ENCODE data around the gene RNF141.

Gene RNF141

DNA sequence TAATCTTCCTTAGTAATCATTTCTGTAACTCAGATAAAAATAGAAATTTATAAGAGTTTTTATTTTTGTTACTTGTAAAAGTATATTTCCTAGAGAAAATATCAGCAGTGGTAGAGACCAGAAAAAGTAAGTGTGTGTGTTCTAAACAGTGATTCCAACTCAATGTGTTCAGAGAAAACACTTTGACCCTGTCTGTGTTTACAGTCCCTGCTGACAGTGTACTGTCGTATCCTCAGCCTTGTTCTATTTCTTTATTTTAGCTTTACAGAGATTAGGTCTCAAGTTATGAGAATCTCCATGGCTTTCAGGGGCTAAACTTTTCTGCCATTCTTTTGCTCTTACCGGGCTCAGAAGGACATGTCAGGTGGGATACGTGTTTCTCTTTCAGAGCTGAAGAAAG is 17.3 kb upstream of the RNF141 start:
- no peak for DNase-seq

DNA sequence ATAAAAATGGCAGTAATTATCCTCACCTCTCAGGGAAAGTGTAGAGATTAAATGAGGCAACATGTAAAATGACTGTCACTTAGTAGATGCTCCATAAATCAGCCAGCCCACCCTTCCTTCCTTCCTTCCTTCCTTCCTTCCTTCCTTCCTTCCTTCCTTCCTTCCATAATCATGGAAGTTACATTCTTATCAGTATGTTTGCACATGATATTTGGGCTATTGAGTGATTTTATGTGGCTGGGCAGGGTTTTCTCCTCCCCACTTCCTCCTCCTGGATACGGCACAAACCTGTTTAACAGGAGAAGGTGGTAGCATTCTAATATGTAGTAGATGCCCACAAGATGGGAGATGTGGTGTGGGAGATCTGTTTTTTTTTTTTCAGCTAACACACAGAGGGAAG is 15.6 kb upstream of the RNF141 start:
- DNase-seq: no peak

DNA sequence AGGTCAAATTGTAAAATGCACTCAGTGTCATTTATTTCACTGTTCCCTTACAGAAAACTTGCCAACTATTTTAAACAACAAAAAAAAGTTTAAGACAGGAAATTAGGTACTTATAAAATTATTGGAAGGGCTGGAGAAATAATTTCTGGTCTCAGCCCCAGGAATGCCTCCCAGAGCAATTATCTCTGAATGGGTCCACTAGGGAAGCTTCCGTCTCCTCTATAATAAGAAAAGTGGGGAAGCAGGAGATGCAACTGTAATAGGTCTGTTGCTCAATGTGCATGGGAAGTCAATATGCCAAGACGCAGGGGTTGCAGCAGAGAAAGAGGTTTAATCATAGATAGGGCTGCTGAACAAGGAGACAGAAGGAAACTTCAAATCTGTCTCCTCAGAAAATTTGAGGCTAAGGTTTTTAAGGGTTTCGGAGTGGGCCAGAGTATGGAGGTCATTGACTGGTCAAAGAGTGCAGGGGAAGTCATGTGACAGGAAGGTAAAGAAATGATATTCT is 10.9 kb upstream of the RNF141 start:
- DNase-seq: no peak

DNA sequence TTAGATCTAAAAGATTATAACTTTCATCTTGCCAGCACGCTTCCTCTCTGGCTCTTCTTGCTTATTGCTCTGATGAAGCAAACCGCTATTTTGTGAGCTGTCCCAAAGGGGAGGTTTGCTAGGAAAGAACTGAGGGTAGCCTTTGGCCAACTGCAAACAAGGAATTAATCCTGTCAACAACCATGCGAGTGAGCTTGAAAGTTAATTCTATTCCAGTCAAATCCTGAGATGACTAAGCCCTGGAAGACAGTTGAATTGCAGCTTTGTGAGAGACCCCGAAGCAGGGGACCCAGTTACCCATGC is 10.3 kb upstream of the RNF141 start:
- DNase-seq: no peak

DNA sequence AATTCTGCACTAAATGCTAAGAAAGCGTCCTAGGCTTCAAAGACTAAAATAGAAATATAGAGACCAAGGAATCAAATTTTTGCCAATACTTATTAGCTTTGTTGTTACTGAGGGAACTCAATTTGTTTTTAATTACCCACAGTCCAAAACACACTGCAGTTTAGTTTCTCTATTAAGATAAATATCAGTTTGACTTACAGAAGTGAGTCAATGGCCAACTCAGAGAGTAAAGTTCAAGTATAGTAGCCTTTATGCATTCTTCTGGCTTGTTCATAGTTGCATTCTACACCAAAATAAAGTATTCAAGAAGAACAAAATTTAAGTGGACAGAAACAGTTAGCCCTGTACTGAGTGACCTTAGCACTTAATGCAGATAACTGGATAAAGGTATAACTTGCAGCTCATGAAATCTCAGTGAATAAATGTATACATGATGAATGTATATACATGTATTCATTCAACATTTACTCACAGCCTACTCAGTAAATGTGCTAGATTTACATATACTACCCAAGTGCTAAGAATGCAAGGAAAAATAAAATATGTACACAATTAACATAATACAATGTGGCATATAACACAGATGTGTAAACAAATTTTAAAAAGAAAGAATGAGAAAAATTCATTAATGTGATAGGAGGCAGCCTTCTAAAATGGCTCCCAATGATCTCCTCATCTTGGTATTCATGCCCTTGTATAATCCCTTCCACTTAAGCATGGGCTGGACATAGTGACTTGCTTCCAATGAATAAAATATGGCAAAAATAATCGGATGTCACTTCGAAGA is 9.7 kb upstream of the RNF141 start:
- DNase-seq: no peak

DNA sequence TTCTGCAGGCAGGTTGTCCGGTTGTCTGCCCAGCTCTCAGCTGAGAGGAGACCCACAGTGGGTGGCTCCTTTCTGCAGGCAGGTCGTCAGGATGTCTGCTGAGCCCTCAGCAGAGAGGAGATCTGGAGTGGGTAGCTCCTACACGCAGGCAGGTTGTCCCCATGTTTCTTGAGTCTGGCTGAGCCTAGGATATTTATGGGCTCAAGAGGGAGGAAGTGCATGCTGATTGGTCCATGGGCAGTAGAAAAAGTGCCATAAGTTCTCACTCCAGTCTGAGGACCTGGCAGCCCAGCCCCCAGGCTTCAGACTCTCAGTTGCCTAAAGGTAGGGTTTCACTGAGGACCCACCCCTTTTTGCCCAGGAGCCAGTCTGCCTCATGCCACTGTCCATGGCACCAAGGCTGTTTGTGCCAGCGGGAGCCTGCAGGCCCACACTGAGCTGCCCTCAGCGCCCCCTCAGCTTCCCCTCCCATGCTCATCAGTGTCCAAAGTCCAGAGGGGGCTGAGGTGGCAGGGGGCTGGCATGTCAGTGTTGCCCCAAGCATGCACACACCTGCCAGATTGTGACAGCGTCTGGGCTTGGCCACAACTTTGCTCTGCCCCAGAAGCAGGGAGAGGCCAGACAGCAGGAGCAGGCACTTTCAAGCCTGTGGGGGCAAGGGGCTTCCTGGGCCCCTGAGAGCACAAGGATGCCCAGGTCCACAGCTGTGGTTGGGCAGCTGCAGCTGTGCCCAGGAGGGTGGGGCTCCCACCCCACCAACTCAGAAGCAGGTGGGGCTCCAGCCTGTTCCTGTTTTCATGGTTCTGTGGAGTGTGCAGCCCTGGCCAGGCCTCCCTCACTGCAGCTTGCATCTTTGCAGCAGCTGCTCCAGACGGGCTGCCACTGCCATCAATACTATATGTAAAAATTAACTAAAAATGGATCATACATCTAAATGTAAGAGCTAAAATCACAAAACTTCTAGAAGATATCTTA is 3.8 kb upstream of the RNF141 start:
- DNase-seq: no peak

DNA sequence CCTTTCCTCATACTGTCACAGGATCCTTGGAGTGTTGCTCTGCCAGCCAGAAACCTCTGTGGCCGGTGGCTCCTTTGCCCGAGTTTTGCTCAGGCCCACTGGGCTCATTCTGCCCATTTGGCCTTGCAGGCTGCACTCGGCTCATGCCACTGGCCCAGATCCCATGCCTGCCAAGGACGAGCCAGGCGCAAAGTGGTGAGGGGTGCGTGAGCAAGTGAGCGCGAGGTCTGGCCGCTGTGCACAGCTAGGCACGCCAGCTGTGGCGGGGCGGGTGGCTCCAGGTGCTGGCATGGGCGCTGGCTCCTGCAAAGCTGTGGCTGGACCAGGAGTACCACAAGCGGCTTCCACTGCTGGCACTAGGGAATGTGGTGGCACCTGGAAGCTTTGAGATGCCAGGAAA is 2.8 kb upstream of the RNF141 start:
- DNase-seq: no peak

DNA sequence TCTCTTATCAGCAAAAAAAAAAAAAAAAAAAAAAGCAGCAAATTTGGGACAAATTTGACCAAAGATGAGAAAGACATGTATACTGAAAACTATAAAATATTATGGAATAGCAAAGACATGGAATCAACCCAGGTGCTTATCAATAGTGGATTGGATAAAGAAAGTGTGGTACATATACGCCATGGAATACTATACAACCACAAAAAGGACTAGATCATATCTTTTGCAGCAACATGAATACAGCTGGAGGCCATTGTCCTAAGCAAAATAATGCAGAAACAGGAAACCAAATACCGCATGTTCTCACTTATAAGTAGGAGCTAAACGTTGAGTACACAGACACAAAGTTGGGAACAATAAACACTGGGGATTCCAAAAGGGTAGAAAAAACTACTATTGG is 1.8 kb upstream of the RNF141 start:
- no peak for DNase-seq

DNA sequence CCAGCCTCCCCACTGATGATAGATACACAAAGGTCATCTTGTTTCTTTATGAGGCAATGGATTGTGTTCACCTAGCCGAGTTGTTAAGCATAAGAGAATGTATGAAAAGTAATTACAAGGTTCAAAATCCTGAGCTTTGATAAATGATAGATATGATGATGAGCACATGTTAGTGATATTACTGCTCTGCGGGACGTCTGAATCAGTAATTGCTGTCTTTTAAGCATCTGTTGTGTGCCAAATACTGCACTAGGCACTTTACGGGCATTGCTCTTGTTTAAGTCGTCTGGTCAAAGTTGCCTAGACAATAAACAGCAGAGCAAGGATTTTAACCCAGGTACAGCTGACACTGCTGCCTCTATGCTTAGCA is 559 bp upstream of the RNF141 start:
- DNase-seq: peak; percentile 48

DNA sequence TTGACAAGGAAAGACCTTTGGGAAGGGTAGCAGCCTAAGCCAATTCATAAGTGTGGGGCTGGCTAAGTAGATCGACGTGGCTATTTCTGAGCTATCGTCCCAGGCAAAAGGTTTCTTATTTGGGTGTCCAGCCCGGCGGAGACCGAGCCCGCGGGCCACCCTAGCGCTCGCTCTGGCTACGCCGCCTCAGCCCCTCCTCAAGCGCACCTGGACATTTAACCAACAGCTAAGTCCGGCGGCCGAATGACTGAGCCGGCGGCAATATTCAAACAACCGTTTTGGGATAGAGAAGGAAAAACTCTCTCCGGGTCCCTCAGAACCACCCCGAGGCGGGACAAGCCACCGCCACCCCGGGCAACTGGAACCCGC is 457 bp downstream of the RNF141 start:
- DNase-seq: peak; percentile 40

DNA sequence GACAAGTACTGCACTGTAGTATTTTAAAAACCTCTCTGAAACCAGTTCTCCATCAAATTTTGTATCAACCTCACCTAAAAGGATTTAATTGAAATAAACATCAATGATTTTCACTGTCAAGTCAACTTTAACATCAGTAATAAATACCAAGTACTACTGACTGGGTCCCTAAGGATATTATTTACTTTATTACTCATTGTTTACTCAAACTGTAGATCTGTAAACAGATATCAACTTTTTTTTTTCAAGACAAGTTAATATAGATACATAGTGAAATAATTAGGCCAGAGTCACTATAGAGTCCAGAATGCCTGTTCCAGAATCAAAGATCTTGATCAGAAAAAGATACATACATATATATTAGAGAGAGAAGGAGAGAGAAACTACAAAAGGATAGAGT is 1.6 kb downstream of the RNF141 start:
- no peak for DNase-seq

DNA sequence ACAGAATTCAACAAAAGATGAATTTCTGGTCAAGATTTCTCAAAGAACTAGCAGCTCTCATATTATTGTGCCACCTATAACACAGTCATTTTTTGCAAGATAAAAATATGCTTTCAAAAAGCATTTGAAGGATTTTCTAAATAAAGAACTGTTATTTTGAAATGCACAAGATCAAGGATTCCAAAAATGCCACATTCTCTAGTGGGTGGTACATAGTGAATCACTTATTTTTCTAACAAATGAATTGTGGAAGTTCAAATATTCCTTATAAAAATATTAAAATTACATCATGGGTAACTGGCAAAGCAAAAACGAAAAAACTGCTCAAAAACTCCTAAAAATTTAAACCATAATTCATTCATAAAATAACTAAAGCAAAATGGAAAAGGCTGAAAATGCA is 2.1 kb downstream of the RNF141 start:
- no peak for DNase-seq

DNA sequence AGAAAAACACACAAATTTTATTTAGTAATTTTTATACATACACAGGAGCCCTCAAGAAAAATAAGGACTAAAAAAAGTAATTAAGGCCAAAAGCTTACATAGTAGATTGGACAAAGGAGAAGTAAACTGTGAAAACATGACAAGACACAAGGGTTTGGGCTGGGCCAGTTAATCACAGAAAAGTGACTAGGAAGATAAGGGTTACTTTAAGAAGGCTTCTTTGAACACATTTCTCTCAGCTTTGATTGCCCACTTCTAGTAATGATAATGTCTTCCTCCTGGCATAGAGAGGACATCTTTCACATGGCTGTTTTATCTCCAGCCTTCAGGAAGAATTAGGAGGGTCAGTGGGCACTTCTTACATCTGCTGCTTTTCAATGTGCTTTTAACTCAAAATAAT is 3.4 kb downstream of the RNF141 start:
- no peak for DNase-seq

DNA sequence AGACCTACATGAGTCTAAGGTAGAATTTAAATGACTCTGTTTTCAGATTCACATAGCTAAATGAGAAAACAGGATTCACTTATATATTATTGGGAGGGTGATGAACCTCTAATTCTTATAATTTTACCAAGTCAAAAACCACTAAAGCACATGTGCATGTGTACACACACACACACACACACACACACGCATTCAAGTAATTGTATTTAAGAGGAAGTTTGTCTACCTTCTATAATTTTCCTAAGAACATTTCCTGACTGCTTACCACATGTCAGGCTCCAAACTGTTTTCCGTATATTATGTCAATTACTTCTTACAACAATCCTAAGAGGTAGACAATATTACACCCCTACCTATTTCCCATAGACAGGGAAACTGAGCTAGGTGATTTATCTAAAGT is 6.7 kb downstream of the RNF141 start:
- DNase-seq: no peak

DNA sequence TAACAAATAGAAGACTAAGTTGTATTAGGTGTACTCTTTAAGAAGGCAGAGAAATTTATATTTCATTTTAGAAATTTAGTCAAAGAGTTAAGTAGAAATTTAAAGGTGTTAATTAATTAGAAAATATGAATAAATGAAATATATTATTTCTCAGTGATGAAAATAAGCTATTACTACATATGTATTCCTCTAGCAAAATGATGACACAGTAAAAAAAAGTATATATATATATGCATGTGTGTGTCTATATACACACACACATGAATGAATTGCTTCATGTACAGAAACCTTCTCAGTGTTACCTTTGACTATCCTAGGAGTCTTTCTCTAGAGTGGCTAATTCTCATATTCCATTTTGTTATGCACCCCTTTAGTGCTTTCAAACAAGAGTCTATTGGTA is 7.7 kb downstream of the RNF141 start:
- DNase-seq: no peak

DNA sequence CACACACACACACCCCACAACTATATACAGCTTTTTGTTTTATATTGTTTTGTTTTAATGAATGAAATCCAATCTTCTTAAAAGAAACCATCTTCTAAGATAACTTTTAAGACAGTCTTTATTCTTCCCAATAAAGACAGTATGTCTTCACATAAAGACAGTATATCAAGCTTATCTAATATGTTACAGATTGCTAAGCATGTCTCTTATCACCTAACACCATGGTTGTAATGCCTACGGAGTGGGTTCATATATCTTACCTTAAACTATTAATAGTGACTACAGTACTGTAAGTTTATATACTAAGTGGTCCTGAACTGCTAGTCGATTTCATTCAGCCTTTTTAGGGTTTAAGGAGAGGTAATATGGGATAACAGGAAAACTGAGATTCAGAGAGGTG is 8.5 kb downstream of the RNF141 start:
- no peak for DNase-seq

DNA sequence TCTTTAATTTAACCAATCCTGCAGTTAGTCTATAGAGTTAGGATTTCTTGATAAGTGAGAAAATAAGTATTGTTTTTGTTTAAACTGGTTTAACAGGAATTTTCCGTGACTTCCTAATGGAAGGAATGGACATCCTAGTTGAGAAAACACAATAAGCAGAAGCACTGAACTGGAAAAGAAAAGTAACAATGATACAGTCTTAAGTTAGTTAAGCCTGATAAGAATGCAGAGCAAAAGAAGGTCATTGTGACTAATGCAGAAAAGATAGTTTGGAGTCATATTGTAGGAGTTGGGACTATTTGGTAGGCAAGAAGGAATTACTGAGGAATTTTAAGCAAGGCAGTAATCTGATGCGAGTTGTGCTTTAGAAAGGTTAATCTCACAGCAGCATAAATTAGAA is 11.7 kb downstream of the RNF141 start:
- no peak for DNase-seq

DNA sequence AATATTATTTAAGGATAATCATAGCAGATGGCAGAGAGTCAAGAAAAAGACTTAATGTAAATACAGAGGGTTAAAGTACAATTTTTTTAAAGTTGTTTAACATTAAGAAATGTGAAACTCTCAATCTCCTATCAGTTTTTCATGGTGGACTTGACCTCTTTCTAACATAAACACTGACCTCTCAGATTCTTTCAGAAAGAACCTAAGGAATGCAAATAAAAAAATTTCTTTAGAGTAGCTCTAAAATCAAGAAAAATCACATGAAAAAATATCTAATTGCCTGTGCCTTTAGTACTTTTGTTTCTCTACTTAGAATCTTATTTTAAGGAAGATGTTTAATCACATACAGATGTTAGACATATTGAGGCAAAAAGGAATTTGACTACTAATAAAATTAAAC is 12.9 kb downstream of the RNF141 start:
- no peak for DNase-seq

DNA sequence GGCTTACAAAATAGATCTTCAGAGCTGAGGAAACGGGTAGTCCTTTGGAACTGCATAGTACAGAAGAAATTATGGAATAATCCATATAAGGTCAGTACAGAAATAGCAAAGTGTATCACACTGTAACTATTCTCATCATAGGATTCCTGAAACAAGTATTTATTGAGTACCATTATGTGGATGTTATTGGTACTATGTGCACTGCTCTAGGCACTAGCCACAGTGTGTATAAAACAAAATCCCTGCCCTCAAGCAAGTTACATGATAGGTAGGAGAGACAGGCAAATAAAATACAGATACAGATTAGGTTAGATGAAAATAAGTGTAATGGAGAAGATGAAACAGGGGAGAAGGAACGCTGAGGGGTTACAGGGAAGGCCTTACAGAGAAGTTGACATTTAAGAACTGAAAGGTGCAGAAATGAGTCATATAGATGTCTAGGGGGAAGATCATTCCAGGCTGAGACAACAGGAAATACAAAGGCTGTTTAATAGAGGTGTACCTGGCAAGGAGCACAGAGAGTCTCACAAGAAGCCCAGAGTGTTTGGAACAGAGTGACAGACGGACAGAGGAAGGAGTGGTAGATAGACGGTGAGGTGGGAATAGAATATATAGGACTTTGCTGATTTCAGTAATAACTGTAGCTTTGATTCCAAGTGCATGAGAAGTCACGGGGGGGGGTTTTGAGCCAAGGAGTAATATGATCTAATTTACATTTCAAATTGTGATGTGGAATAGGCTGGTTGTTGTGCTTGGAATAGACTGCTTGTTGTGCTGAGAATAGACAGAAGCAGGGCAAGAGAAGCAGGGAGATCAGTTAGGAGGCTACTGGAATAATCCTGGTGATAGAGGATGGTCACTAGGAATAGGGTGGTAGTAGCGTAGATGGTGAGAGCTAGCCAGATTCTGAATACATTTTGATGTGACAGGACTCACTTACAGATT is 13.7 kb downstream of the RNF141 start:
- DNase-seq: no peak

DNA sequence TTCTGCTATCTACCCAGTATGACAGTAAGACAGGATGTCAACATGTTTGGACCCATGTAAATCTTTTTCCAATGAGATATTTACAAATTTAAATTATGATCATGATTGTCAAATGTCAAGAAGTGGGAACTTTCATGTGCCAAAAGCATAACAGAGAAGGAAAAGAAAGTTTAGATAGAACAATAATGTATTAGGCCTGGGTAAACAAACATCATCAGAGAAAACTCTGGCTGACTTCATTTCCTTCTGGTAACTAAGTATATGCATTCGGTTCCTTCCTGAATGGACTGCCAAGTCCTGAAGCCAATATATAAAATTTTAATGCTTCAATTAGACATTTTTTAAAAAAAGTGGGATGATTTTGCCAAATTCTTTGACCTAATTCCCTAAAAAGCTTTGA is 16.5 kb downstream of the RNF141 start:
- DNase-seq: no peak

DNA sequence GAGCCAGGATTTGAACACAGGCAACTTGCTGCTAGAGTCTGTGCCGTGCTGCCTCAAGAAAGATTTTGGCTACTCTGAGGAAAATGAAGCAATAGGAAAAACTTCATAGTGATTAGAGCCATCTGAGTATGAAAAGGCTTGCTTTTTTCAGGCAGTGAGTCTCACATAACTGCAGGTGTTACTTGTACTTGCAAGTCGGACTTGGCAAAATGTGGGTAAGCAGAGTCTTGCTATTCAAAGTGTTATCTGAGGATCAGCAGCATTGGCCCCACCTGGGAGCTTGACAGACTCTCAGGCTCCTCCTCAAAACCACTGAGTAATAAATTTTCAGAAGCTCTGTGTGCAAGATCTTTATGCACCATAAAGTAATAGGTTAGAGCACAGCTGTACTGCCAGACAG is 18.1 kb downstream of the RNF141 start:
- DNase-seq: no peak

DNA sequence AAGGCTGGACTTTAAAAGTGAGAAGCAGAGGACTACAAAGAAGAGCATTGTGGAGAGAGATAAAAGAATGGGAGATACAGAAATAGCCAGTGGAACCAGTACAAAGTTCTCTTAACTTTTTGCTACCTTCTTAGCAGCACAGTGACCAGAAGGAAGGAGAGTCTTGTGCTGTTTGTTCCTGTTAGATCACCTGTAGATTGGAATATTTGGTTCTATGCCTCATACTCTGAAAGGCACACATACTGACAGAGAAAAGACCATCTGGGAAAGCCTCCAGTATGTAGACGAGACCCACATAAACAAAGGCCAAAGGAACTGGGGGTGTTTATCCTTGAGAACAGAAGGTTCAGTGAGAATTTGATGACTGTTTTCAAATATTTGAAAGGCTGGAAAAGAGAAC is 18.7 kb downstream of the RNF141 start:
- no peak for DNase-seq

DNA sequence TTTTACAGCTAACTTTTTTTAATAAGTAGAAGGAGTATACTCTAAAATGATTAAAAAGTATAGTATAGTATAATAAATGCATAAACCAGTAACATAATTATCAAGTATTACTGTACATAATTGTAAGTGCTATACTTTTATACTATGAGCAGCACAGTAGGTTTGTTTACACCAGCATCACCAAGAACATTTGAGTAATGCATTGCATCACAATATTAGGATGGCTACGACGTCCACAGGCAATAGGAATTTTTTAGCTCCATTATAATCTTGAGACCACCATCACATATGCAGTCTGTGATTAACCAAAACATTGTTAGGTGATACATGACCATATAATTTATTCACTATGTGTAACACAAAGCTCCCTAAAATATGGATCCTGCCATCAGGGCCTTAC is 20.4 kb downstream of the RNF141 start:
- no peak for DNase-seq
